CD14-positive monocyte (primary cell): ENCODE results near the gene CDK17. TPM values are rescaled to one million over a fixed set of nuclear protein-coding genes. Genes with fewer than 3 reads are reported as not detected.

Source experiments
- DNase-seq, 3 donors: peaks; one replicate each; pipeline ENCODE4 v3.0.0-alpha.2; 2011 to 2022
- H2AFZ ChIP-seq: 2 replicates; pipeline ENCODE4 v1.6.0; 2012; ENCODE audit warnings: mild to moderate bottlenecking, low read depth, low read length, inconsistent platforms; ENCODE audit not compliant: insufficient read depth, poor library complexity, severe bottlenecking
- H3K27ac ChIP-seq, 2 donors: 1 replicate in 1 of 2; 2 replicates in 1 of 2; pipeline ENCODE4 v1.5.1; 2012 to 2013; ENCODE audit warnings: low read length in 2 of 2, control low read depth in 1 of 2, inconsistent platforms in 1 of 2, low read depth in 1 of 2, mild to moderate bottlenecking in 1 of 2
- H3K27me3 ChIP-seq, 2 donors: one replicate each; pipeline versions ENCODE4 v1.6.0 to v1.6.1; 2011 to 2013; ENCODE audit warnings: low read length in 2 of 2; ENCODE audit not compliant: control insufficient read depth in 2 of 2, insufficient read depth in 2 of 2
- H3K36me3 ChIP-seq, 2 donors: replicated peaks in 1 of 2; 1 replicate in 1 of 2; 2 replicates in 1 of 2; pipeline versions ENCODE4 v1.5.1 to v1.6.1; 2012 to 2013; ENCODE audit warnings: low read length in 2 of 2, control low read depth in 1 of 2, inconsistent platforms in 1 of 2, mild to moderate bottlenecking in 1 of 2; ENCODE audit not compliant: insufficient read depth in 2 of 2, control insufficient read depth in 1 of 2
- H3K4me1 ChIP-seq, 2 donors: 1 replicate in 1 of 2; 2 replicates in 1 of 2; pipeline versions ENCODE4 v1.5.1 to v1.6.1; 2012 to 2013; ENCODE audit warnings: low read length in 2 of 2, control low read depth in 1 of 2, inconsistent platforms in 1 of 2, mild to moderate bottlenecking in 1 of 2, moderate library complexity in 1 of 2; ENCODE audit not compliant: insufficient read depth in 2 of 2, control insufficient read depth in 1 of 2
- H3K4me2 ChIP-seq: replicated peaks from 2 replicates; pipeline ENCODE3; 2012; ENCODE audit warnings: low read length, moderate library complexity, mild to moderate bottlenecking; ENCODE audit not compliant: poor library complexity, severe bottlenecking; ENCODE audit errors: extremely low read depth
- H3K4me3 ChIP-seq, 3 experiments: fragments of 200-600 bp in 1 of 3; sonication (generic) in 1 of 3; replicated peaks in 1 of 3; 1 replicate in 2 of 3; 2 replicates in 1 of 3; pipeline ENCODE4 v1.5.1; 2011 to 2013; ENCODE audit warnings: low read length in 3 of 3, mild to moderate bottlenecking in 3 of 3, control low read depth in 2 of 3, low read depth in 2 of 3, inconsistent platforms in 1 of 3, moderate library complexity in 1 of 3
- H3K79me2 ChIP-seq: 2 replicates; pipeline ENCODE4 v1.6.0; 2012; ENCODE audit warnings: mild to moderate bottlenecking, control low read depth, inconsistent platforms, low read length, moderate library complexity; ENCODE audit not compliant: insufficient read depth
- H3K9ac ChIP-seq: 2 replicates; pipeline ENCODE4 v1.6.0; 2017; ENCODE audit warnings: low read length, mild to moderate bottlenecking; ENCODE audit not compliant: insufficient read depth, poor library complexity, severe bottlenecking
- H3K9me3 ChIP-seq, 2 donors: replicated peaks in 1 of 2; 1 replicate in 1 of 2; 2 replicates in 1 of 2; pipeline versions ENCODE4 v1.5.1 to v1.6.1; 2012 to 2013; ENCODE audit warnings: low read length in 2 of 2, control low read depth in 1 of 2; ENCODE audit not compliant: control insufficient read depth in 1 of 2, insufficient read depth in 1 of 2
- H4K20me1 ChIP-seq: 2 replicates; pipeline ENCODE4 v1.6.0; 2012; ENCODE audit warnings: mild to moderate bottlenecking, low read length, control low read depth, moderate library complexity; ENCODE audit not compliant: insufficient read depth
- H3K27ac Mint-ChIP-seq, 7 donors: one replicate each; pipeline ENCODE4 v1.8.0; 2020; ENCODE audit warnings: mild to moderate bottlenecking in 7 of 7, mixed read lengths in 7 of 7, moderate library complexity in 6 of 7, inconsistent platforms in 2 of 7
- H3K27me3 Mint-ChIP-seq, 3 donors: one replicate each; pipeline ENCODE4 v1.8.0; 2021 to 2022; ENCODE audit warnings: low read depth in 3 of 3, mild to moderate bottlenecking in 3 of 3, mixed read lengths in 3 of 3, moderate library complexity in 3 of 3, inconsistent platforms in 1 of 3
- H3K36me3 Mint-ChIP-seq, 2 donors: one replicate each; pipeline ENCODE4 v1.8.0; 2020; ENCODE audit warnings: mixed read lengths in 2 of 2, inconsistent platforms in 1 of 2, mild to moderate bottlenecking in 1 of 2
- H3K4me1 Mint-ChIP-seq: one replicate; pipeline ENCODE4 v1.8.0; 2020; ENCODE audit warnings: mild to moderate bottlenecking, mixed read lengths
- H3K4me3 Mint-ChIP-seq, 2 donors: one replicate each; pipeline ENCODE4 v1.8.0; 2020; ENCODE audit warnings: mild to moderate bottlenecking in 2 of 2, mixed read lengths in 2 of 2, moderate library complexity in 1 of 2
- H3K9me3 Mint-ChIP-seq, 7 donors: one replicate each; pipeline ENCODE4 v1.8.0; 2020 to 2022; ENCODE audit warnings: mixed read lengths in 7 of 7, mild to moderate bottlenecking in 6 of 7, moderate library complexity in 6 of 7, inconsistent platforms in 2 of 7
- CTCF ChIP-seq: fragments of 200-600 bp; IDR thresholded peaks from one replicate; pipeline ENCODE4 v1.8.0; 2022; ENCODE audit warnings: antibody characterized with exemption, mild to moderate bottlenecking
- whole genome bisulfite sequencing: methylation state at CpG from one replicate; pipeline ENCODE4 v1.1.5; 2013; ENCODE audit warnings: missing lambda C conversion rate; ENCODE audit not compliant: insufficient coverage; 5-methylcytosine and 5-hydroxymethylcytosine counted together
- intact Hi-C, 2 donors: fragments of 100-400 bp; cut with micrococcal nuclease; formaldehyde crosslinking; loops; one replicate each; pipeline versions ENCODE4 v1.15.0 to v1.15.1; 2023
- polyA plus RNA-seq, 3 donors: library from polyadenylated mRNA; depleted of rRNA in 1 of 3; unstranded in 2 of 3; stranded (reverse) in 1 of 3; fragments of 300-500 nt in 2 of 3; fragments of >200 nt in 1 of 3; fragmentation: Illumina TruSeq in 2 of 3; gene quantifications; 1 replicate in 2 of 3; 2 replicates in 1 of 3; pipeline ENCODE4 v1.2.3, GENCODE V29; 2012 to 2021

CDK17 gene
- polyA plus RNA-seq, 3 donors: 3.6 to 6.9 (median 6.4) TPM

- H3K9me3 Mint-ChIP-seq: peaks cover 0 to 3% (median 0%) of the 10 kb centered on the region in 7 donors
- peaks cover 16 to 44% of the 10 kb centered on the region in 2 donors for H3K36me3 Mint-ChIP-seq
- H3K4me1 ChIP-seq: no peaks in the 10 kb centered on the region
- no peak overlapping the region for H3K4me2 ChIP-seq
- no peak overlapping the region for H3K9ac ChIP-seq
- H3K79me2 ChIP-seq: no peaks in the 10 kb centered on the region
- no peak overlapping the region for H3K27ac ChIP-seq
- H3K27me3 Mint-ChIP-seq: no peaks in the 10 kb centered on the region
- H3K36me3 ChIP-seq: peaks cover 14 to 44% of the 10 kb centered on the region in 2 donors
- no peak overlapping the region for H2AFZ ChIP-seq
- DNase-seq: no peak
- no peaks in the 10 kb centered on the region for H3K4me1 Mint-ChIP-seq
- intact Hi-C loops: no loop called here
- no peak overlapping the region for H3K4me3 Mint-ChIP-seq
- H3K4me3 ChIP-seq: no peak overlapping the region
- no peaks in the 10 kb centered on the region for H4K20me1 ChIP-seq
- no peak overlapping the region for H3K27ac Mint-ChIP-seq
- H3K27me3 ChIP-seq: no peaks in the 10 kb centered on the region
- no peak for TF ChIP-seq CTCF
- H3K9me3 ChIP-seq: no peaks in the 10 kb centered on the region
These were observed 96.6 kb downstream of the CDK17 start for GRCh38 chr12:96303653-96304052.

- Histone ChIP-seq H3K27ac (no peak overlapping the region), H3K4me3 (no peak overlapping the region), H4K20me1 (no peaks in the 10 kb centered on the region), H3K4me1 (no peaks in the 10 kb centered on the region), H3K9me3 (no peaks in the 10 kb centered on the region), H3K9ac (no peak overlapping the region), H3K27me3 (no peaks in the 10 kb centered on the region), H3K36me3 (peaks cover 20 to 47% of the 10 kb centered on the region in 2 donors), H2AFZ (no peak overlapping the region), H3K4me2 (no peak overlapping the region), H3K79me2 (no peaks in the 10 kb centered on the region)
- peaks cover 20 to 46% of the 10 kb centered on the region in 2 donors for H3K36me3 Mint-ChIP-seq
- DNase-seq: no peak
- H3K4me1 Mint-ChIP-seq: no peaks in the 10 kb centered on the region
- peaks cover 0 to 3% (median 0%) of the 10 kb centered on the region in 7 donors for H3K9me3 Mint-ChIP-seq
- no peak overlapping the region for H3K27ac Mint-ChIP-seq
- no peak overlapping the region for H3K4me3 Mint-ChIP-seq
- WGBS: no CpG with 5 or more reads among the region's 2 CpGs
- no peaks in the 10 kb centered on the region for H3K27me3 Mint-ChIP-seq
- no peak for TF ChIP-seq CTCF
- intact Hi-C loops: no loop called here
These were observed 97.4 kb downstream of the CDK17 start for GRCh38 chr12:96302687-96303310.
